Mesodermal cell (in vitro differentiated cells): ENCODE results near the gene CCNL2.
A peak's percentile ranks its signal among the peaks of the same experiment; 100 is the strongest.
"Not testable (repeated sequence)": the region's sequence is repeated elsewhere in the genome, so short reads cannot be mapped to it uniquely, and the experiment has no call there.

Source experiments
- H3K27ac ChIP-seq: 2 replicates; pipeline ENCODE4 v1.7.0; 2013; ENCODE audit warnings: mild to moderate bottlenecking, low read depth, low read length, moderate library complexity; ENCODE audit not compliant: severe bottlenecking
- H3K36me3 ChIP-seq: 2 replicates; pipeline ENCODE4 v1.7.1; 2013; ENCODE audit warnings: mild to moderate bottlenecking, low read length, moderate library complexity; ENCODE audit not compliant: control insufficient read depth, insufficient read depth
- H3K4me1 ChIP-seq: one replicate; pipeline ENCODE4 v1.7.1; 2013; ENCODE audit warnings: mild to moderate bottlenecking, low read length; ENCODE audit not compliant: insufficient read depth, control insufficient read depth, poor library complexity, severe bottlenecking
- H3K4me3 ChIP-seq: 2 replicates; pipeline ENCODE4 v1.7.0; 2013; ENCODE audit warnings: low read length, control low read depth, mild to moderate bottlenecking; ENCODE audit not compliant: insufficient read depth, poor library complexity, severe bottlenecking; ENCODE audit errors: extremely low read depth
- H3K9me3 ChIP-seq: 2 replicates; pipeline ENCODE4 v1.7.1; 2013; ENCODE audit warnings: mild to moderate bottlenecking, low read length, moderate library complexity; ENCODE audit not compliant: control insufficient read depth
- WGBS, 2 experiments: methylation state at CpG; one replicate each; pipeline ENCODE4 v1.1.5; 2013; ENCODE audit warnings: missing lambda C conversion rate in 2 of 2; ENCODE audit not compliant: insufficient coverage in 2 of 2; 5-methylcytosine and 5-hydroxymethylcytosine counted together

CCNL2 gene

GRCh38 chr1:1370771-1371300 lies 28.3 kb downstream of the CCNL2 start:
- WGBS, 2 experiments, result 95 to 96% methylated on average over 13 of the region's 16 CpGs
- Histone ChIP-seq H3K4me3 (no peak overlapping the region), H3K4me1 (peaks cover 4% of the 10 kb centered on the region)

GRCh38 chr1:1370094-1370493 lies 29.0 kb downstream of the CCNL2 start:
- not testable (repeated sequence) for H3K4me3 ChIP-seq, H3K4me1 ChIP-seq, H3K27ac ChIP-seq
- peaks cover 22% of the 10 kb centered on the region for H3K36me3 ChIP-seq
- 90 to 93% methylated on average over 9 to 13 of the region's 14 CpGs for WGBS, 2 experiments
- peaks cover 17% of the 10 kb centered on the region for H3K9me3 ChIP-seq

More at GRCh38 chr1:1370771-1371300, 28.3 kb downstream of the CCNL2 start:
- Histone ChIP-seq H3K27ac (no peak overlapping the region), H3K36me3 (peaks cover 22% of the 10 kb centered on the region), H3K9me3 (peaks cover 16% of the 10 kb centered on the region)

GRCh38 chr1:1367315-1367714 lies 31.8 kb downstream of the CCNL2 start:
- H3K27ac ChIP-seq, result no peak overlapping the region

GRCh38 chr1:1366699-1367066 lies 32.5 kb downstream of the CCNL2 start:
- Histone ChIP-seq H3K9me3 (peaks cover 17% of the 10 kb centered on the region), H3K36me3 (peaks cover 7% of the 10 kb centered on the region), H3K4me1 (peaks cover 3% of the 10 kb centered on the region), H3K27ac (no peak overlapping the region), H3K4me3 (no peak overlapping the region)
- 93 to 95% methylated on average over 3 of the region's 3 CpGs for WGBS, 2 experiments

More at GRCh38 chr1:1367315-1367714, 31.8 kb downstream of the CCNL2 start:
- Histone ChIP-seq H3K9me3 (peaks cover 17% of the 10 kb centered on the region), H3K4me3 (no peak overlapping the region), H3K36me3 (peaks cover 9% of the 10 kb centered on the region), H3K4me1 (no peaks in the 10 kb centered on the region)
- WGBS, 2 experiments, result 89 to 93% methylated on average over 5 of the region's 5 CpGs

- no peak overlapping the region for H3K27ac ChIP-seq
- 77 to 84% methylated on average over 10 of the region's 10 CpGs for WGBS, 2 experiments
These were observed 33.0 kb downstream of the CCNL2 start for GRCh38 chr1:1365875-1366698.

GRCh38 chr1:1364266-1364665 lies 34.9 kb downstream of the CCNL2 start:
- H3K4me3 ChIP-seq, result no peak overlapping the region
- H3K36me3 ChIP-seq, result no peaks in the 10 kb centered on the region
- H3K4me1 ChIP-seq, result peaks cover 26% of the 10 kb centered on the region
- H3K27ac ChIP-seq, result no peak overlapping the region
- peaks cover 17% of the 10 kb centered on the region for H3K9me3 ChIP-seq
- WGBS, 2 experiments, result 88 to 90% methylated on average over 8 to 10 of the region's 14 CpGs

More at GRCh38 chr1:1365875-1366698, 33.0 kb downstream of the CCNL2 start:
- Histone ChIP-seq H3K4me3 (no peak overlapping the region), H3K4me1 (peaks cover 9% of the 10 kb centered on the region), H3K36me3 (peaks cover 5% of the 10 kb centered on the region), H3K9me3 (peaks cover 17% of the 10 kb centered on the region)

GRCh38 chr1:1361982-1362423 lies 37.1 kb downstream of the CCNL2 start:
- Histone ChIP-seq H3K27ac (peak overlapping the region; percentile 97), H3K9me3 (peaks cover 13% of the 10 kb centered on the region), H3K4me3 (no peak overlapping the region), H3K36me3 (no peaks in the 10 kb centered on the region), H3K4me1 (peaks cover 31% of the 10 kb centered on the region)
- WGBS, 2 experiments, result 40 to 42% methylated on average over 8 to 9 of the region's 13 CpGs

- Histone ChIP-seq H3K9me3 (peaks cover 7% of the 10 kb centered on the region), H3K4me1 (peaks cover 34% of the 10 kb centered on the region), H3K36me3 (no peaks in the 10 kb centered on the region), H3K27ac (peak overlapping the region; percentile 97), H3K4me3 (no peak overlapping the region)
- 80 to 88% methylated on average over 24 to 30 of the region's 35 CpGs for WGBS, 2 experiments
These were observed 37.7 kb downstream of the CCNL2 start for GRCh38 chr1:1361233-1361981.

GRCh38 chr1:1360506-1361169 lies 38.5 kb downstream of the CCNL2 start:
- Histone ChIP-seq H3K4me1 (peaks cover 39% of the 10 kb centered on the region), H3K9me3 (no peaks in the 10 kb centered on the region), H3K27ac (peak overlapping the region; percentile 97), H3K4me3 (no peak overlapping the region), H3K36me3 (no peaks in the 10 kb centered on the region)
- 62 to 68% methylated on average over 17 to 19 of the region's 20 CpGs for WGBS, 2 experiments

GRCh38 chr1:1359664-1360468 lies 39.3 kb downstream of the CCNL2 start:
- Histone ChIP-seq H3K27ac (peak overlapping the region; percentile 97), H3K4me1 (peaks cover 39% of the 10 kb centered on the region), H3K4me3 (no peak overlapping the region), H3K9me3 (no peaks in the 10 kb centered on the region), H3K36me3 (no peaks in the 10 kb centered on the region)
- 79 to 80% methylated on average over 16 to 26 of the region's 28 CpGs for WGBS, 2 experiments
